NCI-H187 (cell line): ENCODE data around the gene PLA2G2F.

Source experiments
- DNase-seq, 2 experiments: peaks; one replicate each; lab custom pipeline; 2025; lab: John Stamatoyannopoulos, UW

PLA2G2F gene

DNA sequence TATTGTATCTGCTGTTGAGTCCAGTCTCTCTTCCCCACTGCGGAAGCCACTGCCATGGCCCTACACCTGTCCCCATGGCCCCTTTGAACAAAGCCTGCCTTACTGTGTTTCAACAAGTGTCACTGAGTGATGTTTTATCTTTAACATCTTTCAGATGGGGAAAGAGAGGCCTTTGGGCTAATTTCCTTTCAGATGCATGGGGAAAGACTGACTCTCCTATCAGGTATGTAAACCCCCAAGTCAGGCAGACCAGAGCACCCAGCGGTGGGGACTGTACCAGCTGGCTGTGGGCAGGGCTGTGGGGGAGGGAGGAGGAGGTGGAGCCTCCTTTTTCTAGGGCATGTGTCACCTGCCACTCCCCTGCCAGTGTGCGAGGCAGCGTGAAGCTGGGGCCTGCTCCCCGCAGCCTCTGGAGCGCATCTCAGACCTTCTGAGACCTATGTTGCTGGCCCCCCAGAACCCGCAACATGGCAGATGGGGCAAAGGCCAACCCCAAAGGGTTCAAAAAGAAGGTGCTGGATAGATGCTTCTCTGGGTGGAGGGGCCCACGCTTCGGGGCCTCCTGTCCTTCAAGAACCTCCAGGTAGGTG, at the start of gene PLA2G2F:
Gene PLA2G2F, plus strand, starts transcription at position 363 of the 590 bp plus-strand sequence. Its CDS starts 105 bp downstream, at position 468.
- DNase-seq, result no peak

- DNase-seq, result no peak
Observed at GRCh38 chr1:20089328-20090077, 49.6 kb upstream of the PLA2G2F start.

- no peak for DNase-seq
Observed at GRCh38 chr1:20090119-20090518, 49.0 kb upstream of the PLA2G2F start.

DNA sequence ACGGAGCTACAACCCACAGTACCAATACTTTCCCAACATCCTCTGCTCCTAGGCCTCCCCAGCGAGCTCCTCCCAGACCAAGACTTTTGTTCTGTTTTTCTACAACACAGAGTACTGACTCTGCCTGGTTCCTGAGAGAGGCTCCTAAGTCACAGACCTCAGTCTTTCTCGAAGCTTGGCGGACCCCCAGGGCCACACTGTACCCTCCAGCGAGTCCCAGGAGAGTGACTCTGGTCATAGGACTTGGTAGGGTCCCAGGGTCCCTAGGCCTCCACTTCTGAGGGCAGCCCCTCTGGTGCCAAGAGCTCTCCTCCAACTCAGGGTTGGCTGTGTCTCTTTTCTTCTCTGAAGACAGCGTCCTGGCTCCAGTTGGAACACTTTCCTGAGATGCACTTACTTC, 48.5 kb upstream of the PLA2G2F start:
- no peak for DNase-seq

- no peak for DNase-seq
Observed at GRCh38 chr1:20093303-20093702, 45.8 kb upstream of the PLA2G2F start.

DNA sequence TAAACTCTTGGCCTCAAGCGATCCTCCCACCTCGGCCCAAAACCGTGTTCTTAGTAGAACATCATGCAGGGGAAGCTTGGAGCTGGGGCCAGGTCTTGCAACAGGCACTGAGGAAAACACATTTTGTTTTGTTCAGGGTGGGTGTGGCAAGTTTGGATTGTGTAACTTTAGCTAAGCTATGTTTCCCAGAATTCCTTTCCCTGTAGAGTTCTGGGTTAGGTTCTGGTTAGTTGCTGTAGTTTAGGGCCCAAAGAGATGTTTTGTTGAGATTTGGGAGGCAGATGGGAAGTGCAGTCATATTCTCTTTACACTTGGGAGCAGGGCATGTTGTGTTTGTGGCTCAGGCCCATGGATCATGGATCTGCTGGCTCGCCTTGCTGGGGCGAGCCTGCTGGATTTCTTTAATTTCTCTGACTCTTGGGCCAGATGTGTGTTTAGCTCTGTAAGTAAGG, 45.2 kb upstream of the PLA2G2F start:
- DNase-seq, result no peak

GRCh38 chr1:20095564-20096434, 43.3 kb upstream of the PLA2G2F start:
- peak; percentile 64 to 77 for DNase-seq

DNA sequence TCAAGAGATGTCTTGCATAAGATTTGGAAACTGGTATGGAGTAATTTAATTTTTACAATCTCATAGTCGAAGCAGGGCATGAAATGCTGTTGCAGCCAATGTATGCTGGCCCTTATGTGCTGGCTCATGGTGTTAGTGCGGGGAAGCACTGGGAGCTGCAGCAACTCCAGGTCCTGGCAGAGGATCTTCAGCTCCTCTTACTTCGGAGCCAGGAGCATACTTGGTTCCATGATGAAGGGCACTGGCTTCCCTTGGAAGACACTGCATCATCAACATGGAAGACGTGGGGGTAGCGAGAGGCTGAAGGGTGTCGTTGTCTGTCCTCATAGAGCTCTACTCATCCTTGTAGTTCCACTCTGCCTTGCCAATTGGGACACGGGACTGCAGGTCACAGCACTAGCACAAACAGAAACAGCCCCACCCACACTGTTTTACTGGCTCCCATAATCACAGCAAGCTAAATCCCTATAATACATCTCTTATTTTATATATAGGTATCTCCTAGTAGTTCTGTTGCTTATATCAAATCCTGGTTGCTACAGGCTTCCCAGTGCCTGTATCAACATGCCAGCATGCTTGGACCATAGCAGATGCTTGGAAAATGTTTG, 42.2 kb upstream of the PLA2G2F start:
- no peak for DNase-seq

DNA sequence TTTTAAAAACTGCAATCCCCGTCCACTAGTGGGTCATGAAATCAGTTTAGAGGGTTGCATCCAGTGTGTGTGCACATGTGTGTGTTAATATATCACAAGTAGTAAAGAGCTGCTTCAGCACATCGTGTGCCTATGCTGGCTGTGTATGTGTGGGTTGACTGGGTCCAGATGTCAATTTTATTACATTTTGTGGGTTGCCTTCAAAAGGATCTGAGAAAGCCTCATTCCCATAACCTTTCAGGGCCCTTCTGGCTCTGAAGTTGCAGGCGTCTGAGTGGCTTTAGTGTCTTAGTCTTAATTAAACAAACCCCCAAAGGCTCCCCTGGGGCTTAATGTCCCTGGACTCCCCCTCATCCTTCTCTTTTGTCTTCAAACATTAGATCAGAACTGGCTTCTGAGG, 39.6 kb upstream of the PLA2G2F start:
- DNase-seq, result no peak

GRCh38 chr1:20100632-20101355, 38.3 kb upstream of the PLA2G2F start:
- DNase-seq, result no peak

- DNase-seq, result no peak
Observed at GRCh38 chr1:20102875-20103274, 36.2 kb upstream of the PLA2G2F start.

- DNase-seq, result no peak
Observed at GRCh38 chr1:20105856-20106255, 33.3 kb upstream of the PLA2G2F start.

DNA sequence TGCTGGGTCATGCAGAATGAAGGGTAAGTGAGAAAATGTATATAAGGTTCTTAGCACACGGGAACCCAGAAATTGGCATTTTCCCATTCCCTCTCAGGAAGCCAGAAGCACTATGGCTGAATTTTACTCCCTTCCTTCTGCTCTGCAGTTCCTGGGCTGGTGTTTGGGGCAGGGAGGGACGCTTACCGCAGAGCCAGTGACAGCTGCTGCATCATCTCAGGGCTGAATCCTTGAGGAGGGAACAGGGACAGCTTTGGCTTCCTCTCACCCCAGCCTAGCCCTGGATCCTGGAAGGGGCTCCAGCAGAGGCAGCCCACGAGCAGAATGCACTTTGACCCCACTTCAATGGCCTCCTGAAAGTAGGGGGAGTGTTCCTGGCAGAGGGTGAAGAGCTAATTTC, 31.8 kb upstream of the PLA2G2F start:
- DNase-seq, result no peak

DNA sequence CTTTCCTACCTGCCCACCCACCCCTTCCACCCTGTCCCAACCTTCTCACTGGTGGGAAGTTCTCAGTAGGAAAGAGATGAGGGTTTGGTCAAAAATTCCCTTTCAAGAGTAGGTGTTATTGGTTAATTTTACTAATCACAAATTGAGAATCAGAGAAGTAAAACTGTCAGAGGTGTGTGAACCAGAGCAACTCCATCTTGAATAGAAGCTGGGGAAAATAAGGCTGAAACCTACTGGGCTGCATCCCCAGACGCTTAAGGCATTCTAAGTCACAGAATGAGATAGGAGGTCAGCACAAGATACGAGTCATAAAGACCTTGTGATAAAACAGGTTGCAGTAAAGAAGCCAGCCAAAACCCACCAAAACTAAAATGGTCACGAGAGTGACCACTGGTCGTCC, 31.3 kb upstream of the PLA2G2F start:
- no peak for DNase-seq

DNA sequence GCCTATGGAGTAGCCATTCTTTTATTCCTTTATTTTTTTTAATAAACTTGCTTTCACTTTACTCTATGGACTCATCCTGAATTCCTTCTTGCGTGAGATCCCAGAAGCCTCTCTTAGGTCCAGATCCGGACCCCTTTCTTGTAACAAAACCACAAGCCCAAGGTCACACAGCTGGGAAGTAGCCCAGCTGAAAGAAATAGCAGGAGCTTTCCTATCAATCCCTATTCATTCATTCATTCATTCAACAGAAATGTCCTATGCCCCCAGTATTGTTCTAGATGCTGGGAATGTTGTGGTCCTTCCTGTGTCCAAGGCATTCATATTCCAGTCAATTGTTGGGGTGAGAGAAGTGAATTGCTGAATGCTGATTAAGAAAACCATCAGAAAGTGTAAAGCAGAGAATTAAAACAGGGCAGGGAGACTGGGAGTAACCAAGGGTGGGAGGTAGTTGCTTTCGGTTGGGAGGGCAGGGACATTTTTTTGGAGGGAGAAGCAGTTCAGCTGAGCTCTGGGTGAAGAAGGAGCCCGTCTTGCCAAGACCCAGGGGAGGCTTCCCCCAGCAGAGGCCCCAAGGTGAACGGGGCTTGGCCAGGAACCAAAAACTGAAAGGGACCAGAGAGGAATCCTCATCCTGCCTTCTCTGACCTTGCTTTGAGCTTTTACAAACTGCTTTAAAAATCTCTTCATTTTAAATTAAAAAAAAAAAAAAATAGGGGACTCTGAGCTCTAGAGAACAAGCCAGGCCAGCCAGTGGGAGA, 30.6 kb upstream of the PLA2G2F start:
- no peak for DNase-seq

DNA sequence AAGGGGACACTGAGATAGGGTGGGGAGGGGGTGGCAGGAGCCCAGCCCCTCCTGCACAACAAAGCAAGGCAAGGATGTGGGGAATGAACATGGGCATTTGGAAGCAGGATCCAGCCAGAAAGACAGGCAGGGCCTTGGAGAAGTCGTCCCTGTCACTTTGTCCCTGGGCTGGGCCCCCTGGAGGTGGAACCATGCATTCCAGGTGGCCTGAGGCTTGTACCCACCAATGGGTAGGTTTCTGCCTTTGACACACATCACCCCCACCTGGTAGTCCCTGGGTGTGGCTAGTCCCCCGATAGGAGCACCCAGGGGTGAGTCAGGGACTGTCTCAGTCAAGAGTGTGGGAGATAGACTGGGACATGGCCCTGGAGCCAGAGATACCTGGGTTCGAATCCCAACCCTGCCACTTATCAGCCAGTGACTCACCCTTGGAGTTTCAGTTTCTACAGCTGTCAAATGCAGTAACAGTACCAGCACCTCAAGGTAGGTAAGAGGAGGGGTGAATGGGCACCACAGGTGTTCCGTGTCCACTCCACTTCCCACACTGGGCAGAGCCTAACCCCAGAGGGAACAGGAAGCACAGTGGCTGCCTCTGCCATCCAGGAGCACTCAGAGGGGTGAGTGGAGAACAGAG, 29.8 kb upstream of the PLA2G2F start:
- DNase-seq, result no peak

GRCh38 chr1:20110679-20111078, 28.4 kb upstream of the PLA2G2F start:
- no peak for DNase-seq

DNA sequence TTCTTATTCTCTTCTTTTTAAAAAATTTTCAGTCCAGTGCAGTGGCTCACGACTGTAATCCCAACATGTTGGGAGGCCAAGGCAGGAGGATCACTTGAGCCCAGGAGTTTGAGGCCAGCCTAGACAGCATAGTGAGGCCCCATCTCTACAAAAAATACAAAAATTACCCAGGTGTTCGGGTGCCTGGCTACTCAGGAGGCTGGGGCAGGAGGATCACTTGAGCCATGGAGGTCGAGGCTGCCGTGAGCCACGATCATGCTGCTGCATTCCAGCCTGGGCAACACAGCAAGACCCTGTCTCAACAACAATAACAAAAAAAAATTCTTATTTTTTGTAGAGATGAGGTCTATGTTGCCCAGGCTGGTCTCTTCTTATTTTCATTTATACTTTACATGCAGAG, 27.7 kb upstream of the PLA2G2F start:
- no peak for DNase-seq

GRCh38 chr1:20112279-20113000, 26.7 kb upstream of the PLA2G2F start:
- no peak for DNase-seq
